Parathyroid adenoma (tissue), 2 donors: Measurements from ENCODE around the gene TSPAN11.

ENCODE experiments used
- H2AFZ ChIP-seq: fragments of 300-600 bp; sonication (generic); one replicate; pipeline ENCODE4 v1.7.0; 2017; ENCODE audit warnings: antibody characterized with exemption, mild to moderate bottlenecking
- H3K27ac ChIP-seq: fragments of 300-600 bp; sonication (generic); one replicate; pipeline ENCODE4 v1.7.0; 2017
- H3K27me3 ChIP-seq: fragments of 300-600 bp; sonication (generic); one replicate; pipeline ENCODE4 v1.7.0; 2017; ENCODE audit warnings: low read length; ENCODE audit not compliant: control insufficient read depth, insufficient read depth
- H3K36me3 ChIP-seq: fragments of 300-600 bp; sonication (generic); one replicate; pipeline ENCODE4 v1.7.0; 2017; ENCODE audit warnings: low read length; ENCODE audit not compliant: control insufficient read depth, insufficient read depth
- H3K4me1 ChIP-seq: fragments of 300-600 bp; sonication (generic); one replicate; pipeline ENCODE4 v1.7.0; 2017; ENCODE audit warnings: control low read depth
- H3K4me2 ChIP-seq: fragments of 300-600 bp; sonication (generic); one replicate; pipeline ENCODE4 v1.7.0; 2017; ENCODE audit warnings: low read length
- H3K4me3 ChIP-seq: fragments of 300-600 bp; sonication (generic); one replicate; pipeline ENCODE4 v1.7.0; 2017; ENCODE audit warnings: low read depth, low read length
- H3K79me2 ChIP-seq: fragments of 300-600 bp; sonication (generic); one replicate; pipeline ENCODE4 v1.7.0; 2017; ENCODE audit warnings: control low read depth
- H3K9ac ChIP-seq: fragments of 300-600 bp; sonication (generic); one replicate; pipeline ENCODE4 v1.7.0; 2017; ENCODE audit warnings: mild to moderate bottlenecking
- H3K9me3 ChIP-seq: fragments of 300-600 bp; sonication (generic); one replicate; pipeline ENCODE4 v1.7.0; 2017; ENCODE audit warnings: low read length; ENCODE audit not compliant: control insufficient read depth
- CTCF ChIP-seq: fragments of 300-600 bp; sonication (generic); IDR thresholded peaks from one replicate; pipeline ENCODE4 v1.7.0; 2017; ENCODE audit warnings: antibody characterized with exemption, mild to moderate bottlenecking
- donor health status: primary hyperparathyroidism.

Gene TSPAN11

GRCh38 chr12:30908722-30909348 is 17.7 kb upstream of the TSPAN11 start:
- no peaks in the 10 kb centered on the region for H3K9me3 ChIP-seq

GRCh38 chr12:30909349-30910037 is 17.1 kb upstream of the TSPAN11 start:
- H2AFZ ChIP-seq, result peak overlapping the region; percentile 23
- H3K4me3 ChIP-seq, result no peak overlapping the region
- no peak overlapping the region for H3K4me2 ChIP-seq
- no peaks in the 10 kb centered on the region for H3K36me3 ChIP-seq
- TF ChIP-seq CTCF, result no peak
- H3K9me3 ChIP-seq, result no peaks in the 10 kb centered on the region
- H3K9ac ChIP-seq, result no peak overlapping the region
- peak overlapping the region; percentile 69 for H3K27ac ChIP-seq
- H3K79me2 ChIP-seq, result no peaks in the 10 kb centered on the region
- H3K27me3 ChIP-seq, result no peaks in the 10 kb centered on the region
- H3K4me1 ChIP-seq, result peaks cover 17% of the 10 kb centered on the region

More at GRCh38 chr12:30908722-30909348, 17.7 kb upstream of the TSPAN11 start:
- TF ChIP-seq CTCF, result no peak
- Histone ChIP-seq H3K4me2 (no peak overlapping the region), H3K36me3 (no peaks in the 10 kb centered on the region), H3K4me1 (peaks cover 17% of the 10 kb centered on the region), H2AFZ (peak overlapping the region; percentile 23), H3K9ac (no peak overlapping the region), H3K27ac (peak overlapping the region; percentile 69), H3K4me3 (no peak overlapping the region), H3K27me3 (no peaks in the 10 kb centered on the region), H3K79me2 (no peaks in the 10 kb centered on the region)

- no peaks in the 10 kb centered on the region for H3K36me3 ChIP-seq
- H3K79me2 ChIP-seq, result no peaks in the 10 kb centered on the region
- H2AFZ ChIP-seq, result peak overlapping the region; percentile 1
- peaks cover 17% of the 10 kb centered on the region for H3K4me1 ChIP-seq
- no peak overlapping the region for H3K4me2 ChIP-seq
- no peaks in the 10 kb centered on the region for H3K9me3 ChIP-seq
- no peak overlapping the region for H3K9ac ChIP-seq
- no peak overlapping the region for H3K4me3 ChIP-seq
- no peak for TF ChIP-seq CTCF
- peak overlapping the region; percentile 69 for H3K27ac ChIP-seq
- H3K27me3 ChIP-seq, result no peaks in the 10 kb centered on the region
These were observed 16.6 kb upstream of the TSPAN11 start for GRCh38 chr12:30910038-30910350.

DNA sequence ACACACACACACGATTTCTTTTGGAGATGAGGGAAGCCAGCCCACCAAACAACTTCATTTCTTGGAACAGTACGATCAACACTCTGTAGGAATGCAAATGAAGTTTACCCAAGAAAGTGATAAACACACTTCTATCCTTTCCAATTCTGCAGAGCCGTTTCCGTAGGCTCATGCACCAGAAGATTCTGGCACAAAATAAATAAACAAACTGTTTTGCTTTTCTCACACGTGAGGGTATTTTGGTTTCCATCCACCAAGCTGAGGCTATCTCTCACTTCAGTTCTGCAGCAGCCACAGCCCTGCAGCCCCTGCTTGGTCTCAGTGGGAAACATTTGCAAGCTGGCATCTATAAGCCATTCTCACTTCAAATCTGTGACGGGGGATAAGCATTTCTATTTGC is 15.3 kb upstream of the TSPAN11 start:
- H3K9me3 ChIP-seq, result no peaks in the 10 kb centered on the region
- H2AFZ ChIP-seq, result peak overlapping the region; percentile 29
- H3K4me3 ChIP-seq, result no peak overlapping the region
- H3K27ac ChIP-seq, result no peak overlapping the region
- H3K9ac ChIP-seq, result no peak overlapping the region
- H3K79me2 ChIP-seq, result no peaks in the 10 kb centered on the region
- peaks cover 17% of the 10 kb centered on the region for H3K4me1 ChIP-seq
- no peak overlapping the region for H3K4me2 ChIP-seq
- no peaks in the 10 kb centered on the region for H3K36me3 ChIP-seq
- no peak for TF ChIP-seq CTCF
- H3K27me3 ChIP-seq, result no peaks in the 10 kb centered on the region

GRCh38 chr12:30913323-30913722 is 13.2 kb upstream of the TSPAN11 start:
- Histone ChIP-seq H3K27ac (no peak overlapping the region), H3K4me2 (no peak overlapping the region), H3K4me1 (peaks cover 11% of the 10 kb centered on the region), H3K27me3 (no peaks in the 10 kb centered on the region), H3K36me3 (no peaks in the 10 kb centered on the region), H3K9me3 (no peaks in the 10 kb centered on the region), H3K9ac (no peak overlapping the region), H3K4me3 (no peak overlapping the region), H3K79me2 (no peaks in the 10 kb centered on the region), H2AFZ (no peak overlapping the region)
- TF ChIP-seq CTCF, result no peak
